Uterus (tissue), 2 donors: ENCODE measurements around the gene BNIP1.

Experiments
- CTCF ChIP-seq, 4 experiments: fragments of 200-600 bp in 2 of 4; fragments of 450-650 bp in 2 of 4; sonication (generic) in 2 of 4; IDR thresholded peaks; one replicate each; pipeline ENCODE4 v1.5.1; 2016 to 2019; ENCODE audit warnings: antibody characterized with exemption in 4 of 4, mild to moderate bottlenecking in 2 of 4, moderate library complexity in 1 of 4
- POLR2A ChIP-seq, 2 donors: fragments of 450-650 bp; IDR thresholded peaks; one replicate each; pipeline ENCODE4 v1.6.1; 2016; ENCODE audit warnings: antibody characterized with exemption in 2 of 2, mild to moderate bottlenecking in 1 of 2, moderate library complexity in 1 of 2

GRCh38 chr5:173205916-173206315, 61.6 kb downstream of the BNIP1 start:
- TF ChIP-seq POLR2A (IDR thresholded peaks at IDR 0.05) = no peak
- TF ChIP-seq CTCF (IDR thresholded peaks at IDR 0.05) = no peak
